Keratinocyte (primary cell): ENCODE measurements around the gene CENPU. TPM values are rescaled to one million over a fixed set of nuclear protein-coding genes. Genes with fewer than 3 reads are reported as not detected.

ENCODE experiments used
- DNase-seq: peaks from one replicate; pipeline ENCODE4 v3.0.0-alpha.2; 2011; ENCODE audit warnings: low read depth, missing footprints, low spot score
- FAIRE-seq: peaks from 2 replicates; lab custom pipeline; 2011; peaks lifted over from hg19 to GRCh38; lab: Jason Lieb, UNC
- H2AFZ ChIP-seq: 2 replicates; pipeline ENCODE4 v1.6.0; 2012; ENCODE audit warnings: low read length, control low read depth, inconsistent platforms; ENCODE audit not compliant: control insufficient read depth
- H3K27ac ChIP-seq: 2 replicates; pipeline ENCODE4 v1.5.1; 2011; ENCODE audit warnings: low read length; ENCODE audit not compliant: control insufficient read depth, insufficient read depth
- H3K27me3 ChIP-seq: 3 replicates; pipeline ENCODE4 v1.6.0; 2011; ENCODE audit warnings: low read length; ENCODE audit not compliant: control insufficient read depth, insufficient read depth; ENCODE audit errors: extremely low read depth
- H3K36me3 ChIP-seq, 2 experiments: 2 replicates in 1 of 2; 3 replicates in 1 of 2; pipeline ENCODE4 v1.5.1; 2011; ENCODE audit warnings: low read length in 2 of 2, mild to moderate bottlenecking in 1 of 2; ENCODE audit not compliant: control insufficient read depth in 2 of 2, insufficient read depth in 2 of 2; ENCODE audit errors: extremely low read depth in 1 of 2
- H3K4me1 ChIP-seq: 3 replicates; pipeline ENCODE4 v1.5.1; 2011; ENCODE audit warnings: low read length; ENCODE audit not compliant: control insufficient read depth, insufficient read depth; ENCODE audit errors: extremely low read depth
- H3K4me2 ChIP-seq: 3 replicates; pipeline ENCODE4 v1.6.0; 2011; ENCODE audit warnings: low read depth, low read length; ENCODE audit not compliant: control insufficient read depth, insufficient read depth; ENCODE audit errors: extremely low read depth
- H3K4me3 ChIP-seq, 3 experiments: fragments of 200-600 bp in 1 of 3; sonication (generic) in 1 of 3; 2 replicates in 2 of 3; 3 replicates in 1 of 3; pipeline ENCODE4 v1.5.1; 2011 to 2016; ENCODE audit warnings: low read length in 3 of 3, mild to moderate bottlenecking in 3 of 3, control low read depth in 2 of 3, inconsistent platforms in 1 of 3, low read depth in 1 of 3, mixed read lengths in 1 of 3, mixed run types in 1 of 3, moderate library complexity in 1 of 3; ENCODE audit not compliant: control insufficient read depth in 2 of 3, insufficient read depth in 2 of 3; ENCODE audit errors: extremely low read depth in 1 of 3
- H3K79me2 ChIP-seq: 2 replicates; pipeline ENCODE4 v1.6.0; 2012; ENCODE audit warnings: low read length; ENCODE audit not compliant: control insufficient read depth, insufficient read depth
- H3K9ac ChIP-seq: 3 replicates; pipeline ENCODE4 v1.6.0; 2011; ENCODE audit warnings: low read length; ENCODE audit not compliant: control insufficient read depth, insufficient read depth; ENCODE audit errors: extremely low read depth
- H3K9me1 ChIP-seq: 3 replicates; pipeline ENCODE4 v1.6.0; 2011; ENCODE audit warnings: low read length; ENCODE audit not compliant: control insufficient read depth, insufficient read depth; ENCODE audit errors: extremely low read depth
- H3K9me3 ChIP-seq: 2 replicates; pipeline ENCODE4 v1.5.1; 2012; ENCODE audit warnings: low read depth, low read length; ENCODE audit not compliant: control insufficient read depth
- H4K20me1 ChIP-seq: 3 replicates; pipeline ENCODE4 v1.6.0; 2011; ENCODE audit warnings: low read length; ENCODE audit not compliant: control insufficient read depth, insufficient read depth; ENCODE audit errors: extremely low read depth
- CTCF ChIP-seq, 3 experiments: IDR thresholded peaks in 1 of 3; conservative IDR thresholded peaks in 1 of 3; optimal IDR thresholded peaks in 1 of 3; 2 replicates in 2 of 3; 3 replicates in 1 of 3; pipeline versions ENCODE3 to v1.5.1; 2011; ENCODE audit warnings: low read length in 3 of 3, mild to moderate bottlenecking in 3 of 3, moderate library complexity in 2 of 3, control low read depth in 1 of 3, inconsistent platforms in 1 of 3; ENCODE audit not compliant: insufficient read depth in 2 of 3; ENCODE audit errors: extremely low read depth in 1 of 3
- EZH2 ChIP-seq: IDR thresholded peaks from one replicate; pipeline ENCODE4 v1.6.1; 2012; ENCODE audit warnings: inconsistent platforms, mild to moderate bottlenecking, low read length, moderate library complexity
- dilution Hi-C: fragments of 300-500 bp; cut with MboI; formaldehyde crosslinking; loops from one replicate; pipeline ENCODE4 v1.7.0; 2020; ENCODE audit warnings: low sequenced_read_pairs; ENCODE audit not compliant: extremely low pct_ligation_motif_present
- polyA plus RNA-seq, 5 experiments: library from polyadenylated mRNA; depleted of rRNA in 3 of 5; stranded (reverse) in 3 of 5; stranded (forward) in 1 of 5; unstranded in 1 of 5; fragments of >200 nt; gene quantifications; 1 replicate in 1 of 5; 2 replicates in 3 of 5; 3 replicates in 1 of 5; pipeline versions ENCODE4 v1.2.1 to v1.2.3, GENCODE V29; 2011 to 2012; ENCODE audit warnings: missing spikeins in 2 of 5, low read depth in 1 of 5, low replicate concordance in 1 of 5

Gene CENPU
- polyA plus RNA-seq, 1 donor (not counting 4 experiments of a cell fraction or from before 2014, with no cell fraction given), result 12.5 TPM

DNA sequence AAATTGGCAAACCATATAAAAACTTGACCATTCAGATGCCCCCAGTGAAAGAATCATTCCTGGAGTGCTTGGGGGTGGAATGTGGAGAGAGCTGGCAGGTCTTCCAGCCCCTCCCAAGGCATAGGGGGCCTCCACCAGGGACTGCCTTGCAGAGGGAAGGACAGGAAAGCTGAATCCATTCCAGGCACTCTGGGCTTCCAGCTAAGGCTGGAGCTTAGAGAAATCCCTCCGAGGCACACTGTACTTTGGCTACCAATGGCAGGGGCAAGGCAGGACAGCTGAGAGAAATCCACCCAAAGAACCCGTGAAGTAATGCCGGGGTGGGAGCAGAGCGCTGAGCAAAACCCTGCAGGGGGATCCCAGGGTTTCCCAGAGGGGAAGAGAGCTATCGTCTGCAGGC is 4.0 kb downstream of the CENPU start:
- Histone ChIP-seq H3K4me2 (no peak overlapping the region), H3K4me3 (no peak overlapping the region), H3K79me2 (peaks cover 40% of the 10 kb centered on the region), H3K9me1 (no peaks in the 10 kb centered on the region), H3K27me3 (no peaks in the 10 kb centered on the region), H3K4me1 (peaks cover 36% of the 10 kb centered on the region), H2AFZ (peak overlapping the region; percentile 2), H3K9ac (peak overlapping the region; percentile 8), H3K36me3 (peaks cover 1 to 7% of the 10 kb centered on the region in 2 experiments), H3K27ac (peak overlapping the region; percentile 75), H4K20me1 (no peaks in the 10 kb centered on the region), H3K9me3 (no peaks in the 10 kb centered on the region)
- dilution Hi-C loops, result no loop called here
- FAIRE-seq, result no peak
- TF ChIP-seq CTCF (optimal IDR thresholded peaks at IDR 0.05 in 1 of 3, IDR thresholded peaks at IDR 0.05 in 1 of 3, conservative IDR thresholded peaks at IDR 0.05 in 1 of 3; ENCODE audit: extremely low read depth in 1 of 3, insufficient read depth in 2 of 3, low read length in 3 of 3) (no peak), EZH2 (no peak)
- DNase-seq, result no peak

DNA sequence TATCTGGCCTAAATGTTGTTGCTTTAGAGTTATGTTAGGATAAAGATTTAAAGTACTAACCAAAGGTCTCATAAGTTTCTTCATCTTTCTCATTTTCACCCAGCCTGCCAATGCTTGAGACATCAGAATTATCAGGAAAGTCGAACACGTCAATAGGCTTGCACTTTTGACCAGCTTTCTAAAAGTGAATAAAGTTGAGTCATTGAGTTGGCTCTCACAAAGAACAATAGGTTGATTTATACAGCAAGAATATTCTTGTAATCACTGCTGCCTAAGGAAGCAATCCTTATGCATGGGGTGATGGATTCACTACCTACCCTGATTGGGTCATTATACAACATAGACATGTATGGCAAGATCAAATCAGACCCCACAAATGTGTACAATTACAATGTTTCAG is 5.0 kb downstream of the CENPU start:
- no peak overlapping the region for H3K4me3 ChIP-seq
- no peak for DNase-seq
- no peaks in the 10 kb centered on the region for H3K27me3 ChIP-seq
- peaks cover 40% of the 10 kb centered on the region for H3K79me2 ChIP-seq
- H3K36me3 ChIP-seq, result peaks cover 1 to 7% of the 10 kb centered on the region in 2 experiments
- no peaks in the 10 kb centered on the region for H4K20me1 ChIP-seq
- H3K9ac ChIP-seq, result no peak overlapping the region
- dilution Hi-C loops, result no loop called here
- peak overlapping the region; percentile 46 for H3K4me2 ChIP-seq
- TF ChIP-seq CTCF (optimal IDR thresholded peaks at IDR 0.05 in 1 of 3, IDR thresholded peaks at IDR 0.05 in 1 of 3, conservative IDR thresholded peaks at IDR 0.05 in 1 of 3; ENCODE audit: extremely low read depth in 1 of 3, insufficient read depth in 2 of 3, low read length in 3 of 3), result no peak
- TF ChIP-seq EZH2, result no peak
- H3K4me1 ChIP-seq, result peaks cover 31% of the 10 kb centered on the region
- H3K9me3 ChIP-seq, result no peaks in the 10 kb centered on the region
- H3K27ac ChIP-seq, result peak overlapping the region; percentile 75
- peak overlapping the region; percentile 20 for H2AFZ ChIP-seq
- H3K9me1 ChIP-seq, result no peaks in the 10 kb centered on the region
- FAIRE-seq, result peak; percentile 92
